ENCODE data around the gene MRPL1.
"Not testable (repeated sequence)": the region's sequence is repeated elsewhere in the genome, so short reads cannot be mapped to it uniquely, and the experiment has no call there.

MRPL1 gene

GRCh38 chr4:77982900-77983540 is 120.4 kb downstream of the MRPL1 start:
- not testable (repeated sequence) for DNase-seq (ENCODE audit: low read depth in 2 of 2)

GRCh38 chr4:77983612-77984311 is 121.1 kb downstream of the MRPL1 start:
- not testable (repeated sequence) for DNase-seq (ENCODE audit: low read depth in 2 of 2)

GRCh38 chr4:77989968-77990367 is 127.3 kb downstream of the MRPL1 start:
- DNase-seq (ENCODE audit: low read depth in 2 of 2), result no peak

GRCh38 chr4:77990456-77990855 is 127.8 kb downstream of the MRPL1 start:
- DNase-seq (ENCODE audit: low read depth in 2 of 2), result no peak

GRCh38 chr4:77990904-77991358 is 128.3 kb downstream of the MRPL1 start:
- no peak for DNase-seq (ENCODE audit: low read depth in 2 of 2)

GRCh38 chr4:77992581-77992980 is 130.0 kb downstream of the MRPL1 start:
- no peak for DNase-seq (ENCODE audit: low read depth in 2 of 2)

GRCh38 chr4:77994194-77994721 is 131.6 kb downstream of the MRPL1 start:
- DNase-seq (ENCODE audit: low read depth in 2 of 2), result no peak

GRCh38 chr4:77996076-77996475 is 133.4 kb downstream of the MRPL1 start:
- no peak for DNase-seq (ENCODE audit: low read depth in 2 of 2)

GRCh38 chr4:78001531-78001930 is 138.9 kb downstream of the MRPL1 start:
- no peak for DNase-seq (ENCODE audit: low read depth in 2 of 2)

- DNase-seq (ENCODE audit: low read depth in 2 of 2), result no peak
These were observed 139.6 kb downstream of the MRPL1 start for GRCh38 chr4:78002260-78002659.
